H1 (cell line): ENCODE measurements around the gene TNRC6C. TPM values are rescaled to one million over a fixed set of nuclear protein-coding genes. Genes with fewer than 3 reads are reported as not detected.

ENCODE experiments used
- CTCF ChIA-PET: fragments of 300-600 bp; sonication (Branson Sonifier 250); formaldehyde crosslinking; loops from one replicate; lab custom pipeline; 2021; ENCODE audit not compliant: partially characterized antibody; lab: Charles Lee
- POLR2A ChIA-PET: fragments of 300-600 bp; sonication (Branson Sonifier 250); formaldehyde crosslinking; loops from one replicate; lab custom pipeline; 2021; ENCODE audit warnings: inconsistent platforms; ENCODE audit not compliant: partially characterized antibody; lab: Charles Lee
- DNase-seq, 2 experiments: peaks; one replicate each; pipeline versions ENCODE4 v3.0.0 to v3.0.0-alpha.2; 2010 to 2022; ENCODE audit warnings: low spot score in 2 of 2, low read depth in 1 of 2, mixed read lengths in 1 of 2
- FAIRE-seq: peaks from 2 replicates; lab custom pipeline; 2011; peaks lifted over from hg19 to GRCh38; lab: Jason Lieb, UNC
- H2AFZ ChIP-seq: 2 replicates; pipeline ENCODE4 v1.8.1; 2012; ENCODE audit warnings: low read length, inconsistent platforms
- H2AK5ac ChIP-seq: 2 replicates; pipeline ENCODE4 v1.6.1; 2013; ENCODE audit warnings: low read depth, low read length
- H2BK120ac ChIP-seq: replicated peaks from 2 replicates; pipeline ENCODE3; 2013; ENCODE audit warnings: low read depth, low read length, inconsistent platforms
- H2BK12ac ChIP-seq: 2 replicates; pipeline ENCODE4 v1.6.1; 2013; ENCODE audit warnings: low read depth, low read length
- H2BK15ac ChIP-seq: 2 replicates; pipeline ENCODE4 v1.6.1; 2013; ENCODE audit warnings: low read length
- H2BK20ac ChIP-seq: 2 replicates; pipeline ENCODE4 v1.6.1; 2013; ENCODE audit warnings: low read length
- H2BK5ac ChIP-seq: 2 replicates; pipeline ENCODE4 v1.6.1; 2013; ENCODE audit warnings: low read depth, low read length
- H3K14ac ChIP-seq: 2 replicates; pipeline ENCODE4 v1.6.1; 2013; ENCODE audit warnings: inconsistent platforms; ENCODE audit not compliant: insufficient read length
- H3K18ac ChIP-seq: 2 replicates; pipeline ENCODE4 v1.6.1; 2013; ENCODE audit warnings: low read length; ENCODE audit errors: extremely low read depth
- H3K23ac ChIP-seq: 2 replicates; pipeline ENCODE4 v1.6.1; 2013; ENCODE audit warnings: inconsistent platforms; ENCODE audit not compliant: insufficient read length
- H3K23me2 ChIP-seq: 2 replicates; pipeline ENCODE4 v1.6.1; 2013; ENCODE audit warnings: low read depth, low read length
- H3K27ac ChIP-seq: 2 replicates; pipeline ENCODE4 v1.6.1; 2011; ENCODE audit warnings: low read depth, low read length, inconsistent platforms
- H3K27me3 ChIP-seq, 4 experiments: replicated peaks in 1 of 4; 1 replicate in 1 of 4; 2 replicates in 3 of 4; pipeline versions ENCODE4 v1.6.1 to v1.8.1; 2011 to 2013; ENCODE audit warnings: low read length in 3 of 4, mild to moderate bottlenecking in 3 of 4, inconsistent platforms in 2 of 4, mixed read lengths in 2 of 4, moderate library complexity in 1 of 4; ENCODE audit not compliant: control insufficient read depth in 3 of 4, insufficient read depth in 3 of 4; ENCODE audit errors: extremely low read depth in 1 of 4
- H3K36me3 ChIP-seq, 4 experiments: 2 replicates each; pipeline versions ENCODE4 v1.6.1 to v1.8.1; 2011 to 2013; ENCODE audit warnings: mild to moderate bottlenecking in 4 of 4, low read length in 3 of 4, moderate library complexity in 2 of 4, control low read depth in 1 of 4, inconsistent platforms in 1 of 4; ENCODE audit not compliant: insufficient read depth in 4 of 4, control insufficient read depth in 2 of 4
- H3K4ac ChIP-seq: replicated peaks from 2 replicates; pipeline ENCODE3; 2013; ENCODE audit warnings: low read length, low read depth, mixed read lengths, inconsistent platforms; ENCODE audit not compliant: insufficient read length
- H3K4me1 ChIP-seq, 4 experiments: replicated peaks in 1 of 4; 1 replicate in 1 of 4; 2 replicates in 3 of 4; pipeline versions ENCODE4 v1.6.1 to v1.8.1; 2011 to 2013; ENCODE audit warnings: low read length in 3 of 4, inconsistent platforms in 2 of 4, mixed read lengths in 1 of 4; ENCODE audit not compliant: insufficient read depth in 4 of 4, control insufficient read depth in 3 of 4
- H3K4me2 ChIP-seq, 2 experiments: 2 replicates each; pipeline versions ENCODE4 v1.6.1 to v1.8.1; 2011 to 2013; ENCODE audit warnings: low read depth in 2 of 2, low read length in 2 of 2, control low read depth in 1 of 2, inconsistent platforms in 1 of 2, mild to moderate bottlenecking in 1 of 2; ENCODE audit not compliant: insufficient read depth in 1 of 2
- H3K4me3 ChIP-seq, 4 experiments: fragments of 200-600, 300-600 bp in 1 of 4; sonication (generic), shearing (Covaris generic), sonication (Bioruptor Twin) in 1 of 4; 2 replicates each; pipeline versions ENCODE4 v1.5.1 to v1.8.1; 2011 to 2016; ENCODE audit warnings: low read length in 4 of 4, low read depth in 3 of 4, control low read depth in 2 of 4, inconsistent platforms in 2 of 4, mild to moderate bottlenecking in 2 of 4, mixed read lengths in 1 of 4, moderate library complexity in 1 of 4; ENCODE audit not compliant: insufficient read depth in 2 of 4; ENCODE audit errors: extremely low read depth in 1 of 4
- H3K56ac ChIP-seq: replicated peaks from 2 replicates; pipeline ENCODE3; 2013; ENCODE audit warnings: low read depth, mild to moderate bottlenecking, mixed read lengths, low read length, inconsistent platforms; ENCODE audit not compliant: insufficient read length
- H3K79me1 ChIP-seq: 2 replicates; pipeline ENCODE4 v1.6.1; 2013; ENCODE audit warnings: low read depth, low read length, control low read depth
- H3K79me2 ChIP-seq, 2 experiments: 2 replicates each; pipeline versions ENCODE4 v1.6.1 to v1.8.1; 2012 to 2013; ENCODE audit warnings: low read length in 2 of 2, mild to moderate bottlenecking in 2 of 2, inconsistent platforms in 1 of 2; ENCODE audit not compliant: insufficient read depth in 2 of 2, control insufficient read depth in 1 of 2
- H3K9ac ChIP-seq, 4 experiments: replicated peaks in 1 of 4; 1 replicate in 1 of 4; 2 replicates in 3 of 4; pipeline versions ENCODE4 v1.6.1 to v1.8.1; 2011 to 2013; ENCODE audit warnings: low read depth in 3 of 4, low read length in 3 of 4, control low read depth in 2 of 4, mild to moderate bottlenecking in 2 of 4, moderate library complexity in 2 of 4, inconsistent platforms in 1 of 4; ENCODE audit errors: extremely low read depth in 1 of 4
- H3K9me3 ChIP-seq, 2 experiments: 2 replicates each; pipeline versions ENCODE4 v1.6.1 to v1.8.1; 2012 to 2013; ENCODE audit warnings: mild to moderate bottlenecking in 2 of 2, moderate library complexity in 2 of 2, control low read depth in 1 of 2, inconsistent platforms in 1 of 2, low read depth in 1 of 2, low read length in 1 of 2, mixed read lengths in 1 of 2; ENCODE audit not compliant: insufficient read depth in 2 of 2
- H4K20me1 ChIP-seq, 2 experiments: replicated peaks in 1 of 2; 2 replicates each; pipeline versions ENCODE3 to v1.8.1; 2011 to 2013; ENCODE audit warnings: inconsistent platforms in 2 of 2, low read length in 2 of 2, mild to moderate bottlenecking in 1 of 2; ENCODE audit not compliant: insufficient read depth in 2 of 2, control insufficient read depth in 1 of 2
- H4K5ac ChIP-seq: 2 replicates; pipeline ENCODE4 v1.6.1; 2013; ENCODE audit warnings: low read length, low read depth, mixed read lengths, inconsistent platforms; ENCODE audit not compliant: insufficient read length
- H4K8ac ChIP-seq: 2 replicates; pipeline ENCODE4 v1.8.0; 2013; ENCODE audit warnings: mild to moderate bottlenecking, moderate library complexity, low read length, inconsistent platforms; ENCODE audit not compliant: insufficient read depth; ENCODE audit errors: extremely low read depth
- H4K91ac ChIP-seq: replicated peaks from 2 replicates; pipeline ENCODE3; 2013; ENCODE audit warnings: low read length, mixed read lengths, inconsistent platforms; ENCODE audit not compliant: insufficient read length
- BACH1 ChIP-seq: IDR thresholded peaks from 2 replicates; pipeline ENCODE4 v1.6.1; 2012; ENCODE audit warnings: low read length, improper control_type of control experiment
- CEBPB ChIP-seq: IDR thresholded peaks from 2 replicates; pipeline ENCODE4 v1.6.1; 2012; ENCODE audit warnings: low read depth, low read length
- FOSL1 ChIP-seq: IDR thresholded peaks from 2 replicates; pipeline ENCODE4 v1.6.1; 2011; ENCODE audit warnings: mild to moderate bottlenecking, low read depth, low read length, moderate library complexity; ENCODE audit not compliant: insufficient read depth
- MAFK ChIP-seq: IDR thresholded peaks from 2 replicates; pipeline ENCODE4 v1.6.1; 2012; ENCODE audit warnings: low read depth, mild to moderate bottlenecking, improper control_type of control experiment, low read length
- POLR2A ChIP-seq, 2 experiments: IDR thresholded peaks; 1 replicate in 1 of 2; 2 replicates in 1 of 2; pipeline ENCODE4 v1.6.1; 2011; ENCODE audit warnings: low read depth in 2 of 2, low read length in 2 of 2, mild to moderate bottlenecking in 2 of 2; ENCODE audit errors: control extremely low read depth in 1 of 2
- SIRT6 ChIP-seq: IDR thresholded peaks from one replicate; pipeline ENCODE4 v1.7.1; 2012; ENCODE audit warnings: low read length, inconsistent platforms
- TAF1 ChIP-seq: IDR thresholded peaks from 2 replicates; pipeline ENCODE4 v1.6.1; 2011; ENCODE audit warnings: mild to moderate bottlenecking, low read depth, low read length
- TAF7 ChIP-seq: optimal IDR thresholded peaks from 2 replicates; pipeline ENCODE3; 2011; ENCODE audit warnings: low read depth, mild to moderate bottlenecking, inconsistent platforms, low read length, moderate library complexity, borderline replicate concordance
- WGBS, 2 experiments: shearing (Covaris generic) in 1 of 2; methylation state at CpG; one replicate each; pipeline versions ENCODE4 v1.1.6 to v1.1.7; 2013 to 2015; ENCODE audit warnings: low lambda C conversion rate in 2 of 2, mixed read lengths in 2 of 2, inconsistent platforms in 1 of 2, low coverage in 1 of 2, missing lambda C conversion rate in 1 of 2; ENCODE audit not compliant: insufficient replicate concordance in 2 of 2, insufficient coverage in 1 of 2, insufficient read length in 1 of 2; ENCODE audit errors: extremely low coverage in 1 of 2, missing lambda C conversion rate in 1 of 2; 5-methylcytosine and 5-hydroxymethylcytosine counted together
- polyA plus RNA-seq, 7 experiments: library from polyadenylated mRNA; depleted of rRNA in 3 of 7; stranded (reverse) in 5 of 7; unstranded in 2 of 7; fragments of >200 nt in 5 of 7; fragments of 200-250 nt in 2 of 7; gene quantifications; 1 replicate in 5 of 7; 2 replicates in 1 of 7; 4 replicates in 1 of 7; pipeline versions ENCODE4 v1.2.1 to v1.2.3, GENCODE V29; 2011 to 2013; ENCODE audit warnings: missing spikeins in 2 of 7, mixed read lengths in 2 of 7
- total RNA-seq: library from RNA; stranded (reverse); fragmentation: NEBNext Ultra II Directional; extraction: Animal tissue kit (Norgen Biotek cat#: 25700); gene quantifications from 2 replicates; pipeline ENCODE4 v1.2.1, GENCODE V29; 2021

The TNRC6C gene
- total and polyA plus RNA-seq, 2 of the 8 experiments (the other 6 are each of a cell fraction or from before 2014, with no cell fraction given) = 2.8 to 28.9 TPM

GRCh38 chr17:78007647-78008046 lies 49.1 kb downstream of the TNRC6C start:
- Histone ChIP-seq H3K9me3 (no peaks in the 10 kb centered on the region), H3K9ac (no peak overlapping the region), H3K36me3 (peaks cover 0 to 12% (median 0%) of the 10 kb centered on the region in 4 experiments; a peak in 2 of 8 replicates), H3K23me2 (no peaks in the 10 kb centered on the region), H2AFZ (no peak overlapping the region), H2BK15ac (no peak overlapping the region), H3K4me3 (no peak overlapping the region), H2BK5ac (no peak overlapping the region), H2BK120ac (no peak overlapping the region), H3K79me2 (0 out of 4 replicates have a peak, but pooled peaks cover 0 to 7% of the 10 kb centered on the region in 2 experiments), H3K56ac (no peak overlapping the region), H3K27ac (no peak overlapping the region), H2AK5ac (no peak overlapping the region), H3K27me3 (no peaks in the 10 kb centered on the region), H4K8ac (no peak overlapping the region), H4K5ac (no peak overlapping the region), H2BK12ac (no peak overlapping the region), H3K18ac (no peak overlapping the region), H2BK20ac (no peak overlapping the region), H3K14ac (no peak overlapping the region), H3K4me2 (no peak overlapping the region), H3K23ac (no peak overlapping the region), H3K4ac (no peak overlapping the region), H4K91ac (no peak overlapping the region), H3K4me1 (peaks cover 0 to 11% (median 3%) of the 10 kb centered on the region in 4 experiments; a peak in 3 of 7 replicates), H3K79me1 (no peaks in the 10 kb centered on the region; the same call in 1 of the 2 replicates), H4K20me1 (no peaks in the 10 kb centered on the region)
- no peak for FAIRE-seq
- ChIA-PET POLR2A (no interaction called here), CTCF (interaction anchor here (0.7 to 1.0 kb wide), 5 partner anchors 10 to 324 kb away, joined by 3 read pairs; no protein-coding TSS in a partner anchor)
- 94% methylated on average over 2 of the region's 2 CpGs; no CpG with 5 or more reads in 1 of the 2 experiments for WGBS, 2 experiments
- DNase-seq = no peak
- TF ChIP-seq POLR2A (IDR thresholded peaks at IDR 0.05; ENCODE audit: control extremely low read depth in 1 of 2, low read depth in 2 of 2, low read length in 2 of 2) (no peak), TAF1 (no peak), BACH1 (no peak), FOSL1 (no peak), SIRT6 (no peak), CEBPB (no peak), MAFK (peak; percentile 6; the same call in 1 of the 2 replicates), TAF7 (no peak)
